Measurements from ENCODE around the gene XAB2. TPM values are rescaled to one million over a fixed set of nuclear protein-coding genes. Genes with fewer than 3 reads are reported as not detected.
"Not testable (repeated sequence)": the region's sequence is repeated elsewhere in the genome, so short reads cannot be mapped to it uniquely, and the experiment has no call there.

XAB2 gene
- total and polyA plus RNA-seq, 9 donors: 4.2 to 71.7 (median 50.8) TPM

- H3K4me3 ChIP-seq: no peak overlapping the region
- H3K27me3 ChIP-seq: no peaks in the 10 kb centered on the region
- WGBS, 3 donors: 5 to 24% (median 6%) methylated on average over 6 of the region's 6 CpGs
- H3K9me3 ChIP-seq: no peaks in the 10 kb centered on the region
- H3K27ac ChIP-seq: no peak overlapping the region
- TF ChIP-seq POLR2A (IDR thresholded peaks at IDR 0.05): no peak
- no peak for TF ChIP-seq EP300 (IDR thresholded peaks at IDR 0.05)
- TF ChIP-seq, protein P1, sequence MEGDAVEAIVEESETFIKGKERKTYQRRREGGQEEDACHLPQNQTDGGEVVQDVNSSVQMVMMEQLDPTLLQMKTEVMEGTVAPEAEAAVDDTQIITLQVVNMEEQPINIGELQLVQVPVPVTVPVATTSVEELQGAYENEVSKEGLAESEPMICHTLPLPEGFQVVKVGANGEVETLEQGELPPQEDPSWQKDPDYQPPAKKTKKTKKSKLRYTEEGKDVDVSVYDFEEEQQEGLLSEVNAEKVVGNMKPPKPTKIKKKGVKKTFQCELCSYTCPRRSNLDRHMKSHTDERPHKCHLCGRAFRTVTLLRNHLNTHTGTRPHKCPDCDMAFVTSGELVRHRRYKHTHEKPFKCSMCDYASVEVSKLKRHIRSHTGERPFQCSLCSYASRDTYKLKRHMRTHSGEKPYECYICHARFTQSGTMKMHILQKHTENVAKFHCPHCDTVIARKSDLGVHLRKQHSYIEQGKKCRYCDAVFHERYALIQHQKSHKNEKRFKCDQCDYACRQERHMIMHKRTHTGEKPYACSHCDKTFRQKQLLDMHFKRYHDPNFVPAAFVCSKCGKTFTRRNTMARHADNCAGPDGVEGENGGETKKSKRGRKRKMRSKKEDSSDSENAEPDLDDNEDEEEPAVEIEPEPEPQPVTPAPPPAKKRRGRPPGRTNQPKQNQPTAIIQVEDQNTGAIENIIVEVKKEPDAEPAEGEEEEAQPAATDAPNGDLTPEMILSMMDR (IDR thresholded peaks at IDR 0.05): no peak
- DNase-seq: no peak
- H3K4me1 ChIP-seq (ENCODE audit: insufficient read depth): no peaks in the 10 kb centered on the region
- intact Hi-C loops (cut with DNase I): loop anchor here in 1 of 4 donors (10.0 kb wide), 1 partner anchor 216 kb away; no protein-coding TSS in a partner anchor
- no peaks in the 10 kb centered on the region for H3K36me3 ChIP-seq
Observed at GRCh38 chr19:7579182-7579581, 50.2 kb downstream of the XAB2 start.

- no peaks in the 10 kb centered on the region for H3K27me3 ChIP-seq
- H3K36me3 ChIP-seq: no peaks in the 10 kb centered on the region
- DNase-seq: no peak
- H3K9me3 ChIP-seq: no peaks in the 10 kb centered on the region
- WGBS, 3 donors: 52 to 62% (median 57%) methylated on average over 6 of the region's 6 CpGs
- intact Hi-C loops (cut with DNase I): loop anchor here in 1 of 4 donors (10.0 kb wide), 1 partner anchor 217 kb away; no protein-coding TSS in a partner anchor
- no peak overlapping the region for H3K27ac ChIP-seq
- no peak overlapping the region for H3K4me3 ChIP-seq
- no peaks in the 10 kb centered on the region for H3K4me1 ChIP-seq (ENCODE audit: insufficient read depth)
- no peak for TF ChIP-seq POLR2A (IDR thresholded peaks at IDR 0.05)
- TF ChIP-seq, protein P1 (IDR thresholded peaks at IDR 0.05): no peak
- TF ChIP-seq EP300 (IDR thresholded peaks at IDR 0.05): no peak
Observed at GRCh38 chr19:7578127-7578526, 51.2 kb downstream of the XAB2 start.

DNA sequence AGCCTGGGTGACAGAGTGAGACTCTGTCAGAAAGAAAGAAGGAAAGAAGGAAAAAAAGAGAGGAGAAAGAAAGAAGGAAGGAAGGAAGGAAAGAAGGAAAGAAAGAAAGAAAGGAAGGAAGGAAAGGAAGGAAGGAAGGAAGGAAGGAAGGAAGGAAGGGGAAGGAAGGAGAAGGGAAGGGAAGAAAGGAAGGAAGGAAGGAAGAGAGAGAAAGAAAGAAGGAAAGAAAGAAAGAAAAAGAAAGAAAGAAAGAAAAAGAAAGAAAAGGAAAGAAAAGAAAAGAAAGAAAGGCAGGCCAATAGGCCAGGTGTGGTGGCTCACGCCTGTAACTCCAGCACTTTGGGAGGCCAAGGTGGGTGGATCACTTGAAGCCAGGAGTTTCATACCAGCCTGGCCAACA, 51.9 kb downstream of the XAB2 start:
- 89 to 95% (median 94%) methylated on average over 1 of the region's 1 CpG for WGBS, 3 donors
- not testable (repeated sequence) for H3K4me3 ChIP-seq; H3K9me3 ChIP-seq; H3K4me1 ChIP-seq (ENCODE audit: insufficient read depth); DNase-seq; H3K36me3 ChIP-seq; H3K27me3 ChIP-seq; H3K27ac ChIP-seq
- intact Hi-C loops (cut with DNase I): loop anchor here in 1 of 4 donors (10.0 kb wide), 1 partner anchor 217 kb away; no protein-coding TSS in a partner anchor

- H3K36me3 ChIP-seq: no peaks in the 10 kb centered on the region
- no peak overlapping the region for H3K27ac ChIP-seq
- no peaks in the 10 kb centered on the region for H3K27me3 ChIP-seq
- TF ChIP-seq POLR2A (IDR thresholded peaks at IDR 0.05) (no peak), EP300 (IDR thresholded peaks at IDR 0.05) (no peak)
- TF ChIP-seq, protein P1 (IDR thresholded peaks at IDR 0.05): no peak
- no peaks in the 10 kb centered on the region for H3K4me1 ChIP-seq (ENCODE audit: insufficient read depth)
- no peak overlapping the region for H3K4me3 ChIP-seq
- intact Hi-C loops (cut with DNase I): loop anchor here in 1 of 4 donors (10.0 kb wide), 1 partner anchor 219 kb away; no protein-coding TSS in a partner anchor
- H3K9me3 ChIP-seq: no peaks in the 10 kb centered on the region
- DNase-seq: no peak
- 72 to 76% (median 73%) methylated on average over 9 of the region's 9 CpGs for WGBS, 3 donors
Observed at GRCh38 chr19:7575434-7576040, 53.8 kb downstream of the XAB2 start.

GRCh38 chr19:7570761-7571160, 58.6 kb downstream of the XAB2 start:
- TF ChIP-seq EP300 (IDR thresholded peaks at IDR 0.05) (no peak), POLR2A (IDR thresholded peaks at IDR 0.05) (no peak)
- TF ChIP-seq, protein P1 (IDR thresholded peaks at IDR 0.05): no peak
- no peak overlapping the region for H3K4me3 ChIP-seq
- no peaks in the 10 kb centered on the region for H3K9me3 ChIP-seq
- intact Hi-C loops (cut with DNase I): loop anchor here in 1 of 4 donors (10.0 kb wide), 1 partner anchor 224 kb away; no protein-coding TSS in a partner anchor
- no peak for DNase-seq
- H3K36me3 ChIP-seq: no peaks in the 10 kb centered on the region
- H3K27ac ChIP-seq: no peak overlapping the region
- WGBS, 3 donors: 64 to 79% (median 68%) methylated on average over 5 of the region's 5 CpGs
- no peaks in the 10 kb centered on the region for H3K4me1 ChIP-seq (ENCODE audit: insufficient read depth)
- H3K27me3 ChIP-seq: no peaks in the 10 kb centered on the region

All from ovary (tissue), 9 donors.